Smooth muscle cell (in vitro differentiated cells): ENCODE results near the gene PARD3B. TPM values are rescaled to one million over a fixed set of nuclear protein-coding genes. Genes with fewer than 3 reads are reported as not detected.

Experiments used
- DNase-seq: peaks from one replicate; lab custom pipeline; 2025; ENCODE audit not compliant: unreplicated experiment; lab: John Stamatoyannopoulos, UW
- H2AFZ ChIP-seq: fragments of 200-600 bp; sonication (generic); 2 replicates; pipeline ENCODE4 v1.6.0; 2016; ENCODE audit warnings: antibody characterized with exemption, low read depth, mild to moderate bottlenecking
- H3F3A ChIP-seq: fragments of 200-600 bp; sonication (generic); 2 replicates; pipeline ENCODE4 v1.6.0; 2017; ENCODE audit warnings: antibody characterized with exemption, low read depth
- H3K27ac ChIP-seq: fragments of 200-600 bp; sonication (generic); 2 replicates; pipeline ENCODE4 v1.5.1; 2016; ENCODE audit warnings: low read depth, mild to moderate bottlenecking
- H3K27me3 ChIP-seq: fragments of 200-600 bp; sonication (generic); 2 replicates; pipeline ENCODE4 v1.6.1; 2016; ENCODE audit warnings: low read depth, mild to moderate bottlenecking
- H3K36me3 ChIP-seq: fragments of 200-600 bp; sonication (generic); 2 replicates; pipeline ENCODE4 v1.5.1; 2016; ENCODE audit warnings: low read depth
- H3K4me1 ChIP-seq: fragments of 200-600 bp; sonication (generic); 2 replicates; pipeline ENCODE4 v1.5.1; 2016; ENCODE audit warnings: low read depth
- H3K4me2 ChIP-seq: fragments of 200-600 bp; sonication (generic); 2 replicates; pipeline ENCODE4 v1.6.0; 2016; ENCODE audit warnings: mild to moderate bottlenecking
- H3K4me3 ChIP-seq: fragments of 200-600 bp; sonication (generic); 2 replicates; pipeline ENCODE4 v1.5.1; 2016; ENCODE audit warnings: mild to moderate bottlenecking
- H3K79me2 ChIP-seq: fragments of 200-600 bp; sonication (generic); 2 replicates; pipeline ENCODE4 v1.6.0; 2016; ENCODE audit warnings: low read depth, mild to moderate bottlenecking
- H3K9ac ChIP-seq: fragments of 200-600 bp; sonication (generic); 2 replicates; pipeline ENCODE4 v1.6.0; 2016; ENCODE audit warnings: low read depth
- H3K9me3 ChIP-seq: fragments of 200-600 bp; sonication (generic); replicated peaks from 2 replicates; pipeline ENCODE4 v1.5.1; 2016; ENCODE audit warnings: low read depth
- H4K20me1 ChIP-seq: fragments of 200-600 bp; sonication (generic); 2 replicates; pipeline ENCODE4 v1.6.0; 2016; ENCODE audit warnings: low read depth
- CTCF ChIP-seq: fragments of 200-600 bp; sonication (generic); IDR thresholded peaks from 2 replicates; pipeline ENCODE4 v1.5.1; 2017; ENCODE audit warnings: borderline replicate concordance, mild to moderate bottlenecking, antibody characterized with exemption; ENCODE audit not compliant: insufficient read depth, poor library complexity, severe bottlenecking
- WGBS: methylation state at CpG from one replicate; pipeline ENCODE4 v1.1.7; 2016; ENCODE audit warnings: low lambda C conversion rate; 5-methylcytosine and 5-hydroxymethylcytosine counted together
- polyA plus RNA-seq: library from polyadenylated mRNA; unstranded; fragments of >200 nt; fragmentation: Nextera tagmentation; extraction: Ambion mirVana; gene quantifications from 2 replicates; pipeline ENCODE4 v1.2.1, GENCODE V29; 2016
- total RNA-seq: library from RNA; depleted of rRNA; stranded (reverse); fragments of >200 nt; gene quantifications from 2 replicates; pipeline ENCODE4 v1.2.3, GENCODE V29; 2014

Gene PARD3B
- total and polyA plus RNA-seq, 2 experiments from 2014 or later: 3.3 to 12.2 TPM

- Histone ChIP-seq H3K27me3 (no peaks in the 10 kb centered on the region), H3K9ac (no peak overlapping the region), H3K4me2 (no peak overlapping the region), H3K4me3 (no peak overlapping the region), H3K79me2 (no peaks in the 10 kb centered on the region), H3K36me3 (no peaks in the 10 kb centered on the region), H3F3A (no peaks in the 10 kb centered on the region), H3K4me1 (no peaks in the 10 kb centered on the region), H3K27ac (no peak overlapping the region), H2AFZ (no peak overlapping the region), H3K9me3 (no peaks in the 10 kb centered on the region), H4K20me1 (no peaks in the 10 kb centered on the region)
- no peak for TF ChIP-seq CTCF
- WGBS: 91% methylated on average over 1 of the region's 1 CpG
- DNase-seq: no peak
These were observed 745.0 kb downstream of the PARD3B start for GRCh38 chr2:205290299-205290698.

- Histone ChIP-seq H3F3A (no peaks in the 10 kb centered on the region), H3K9ac (no peak overlapping the region), H3K27me3 (no peaks in the 10 kb centered on the region), H3K27ac (no peak overlapping the region), H3K79me2 (no peaks in the 10 kb centered on the region), H3K4me1 (no peaks in the 10 kb centered on the region), H2AFZ (no peak overlapping the region), H3K4me3 (no peak overlapping the region), H3K4me2 (no peak overlapping the region), H4K20me1 (no peaks in the 10 kb centered on the region), H3K9me3 (no peaks in the 10 kb centered on the region), H3K36me3 (no peaks in the 10 kb centered on the region)
- TF ChIP-seq CTCF: no peak
- DNase-seq: no peak
- whole genome bisulfite sequencing: 97% methylated on average over 1 of the region's 1 CpG
These were observed 747.5 kb downstream of the PARD3B start for GRCh38 chr2:205292665-205293295.

- no peak for DNase-seq
These were observed 748.3 kb downstream of the PARD3B start for GRCh38 chr2:205293559-205293958.

More at GRCh38 chr2:205293559-205293958, 748.3 kb downstream of the PARD3B start:
- Histone ChIP-seq H3K4me2 (no peak overlapping the region), H3K9me3 (no peaks in the 10 kb centered on the region), H3K4me1 (no peaks in the 10 kb centered on the region), H3K79me2 (no peaks in the 10 kb centered on the region), H3K27me3 (no peaks in the 10 kb centered on the region), H3K36me3 (no peaks in the 10 kb centered on the region), H4K20me1 (no peaks in the 10 kb centered on the region), H3K9ac (no peak overlapping the region), H3F3A (no peaks in the 10 kb centered on the region), H3K4me3 (no peak overlapping the region), H3K27ac (no peak overlapping the region), H2AFZ (no peak overlapping the region)
- no peak for TF ChIP-seq CTCF
